Measurements from ENCODE around the gene F5. TPM values are rescaled to one million over a fixed set of nuclear protein-coding genes. Genes with fewer than 3 reads are reported as not detected.

Gene F5
- total RNA-seq, 5 donors from 2014 or later (not counting 1 experiment from before 2014, with no cell fraction given): 4.2 to 9.7 (median 8.5) TPM

Other genes starting within 250 kb of the F5 start
- 10 to 100 TPM in 3 of 5 donors, 1 to 10 TPM in 2; 7.4 to 14.4 (median 11.5) TPM for gene NME7, start 218.7 kb downstream of the F5 start, total RNA-seq
- 10 to 100 TPM; 11.4 to 16.6 (median 15.6) TPM for gene BLZF1, start 218.3 kb downstream of the F5 start, total RNA-seq
- gene CCDC181, start 159.0 kb downstream of the F5 start, total RNA-seq: not detected
- 1 to 10 TPM; 2.7 to 4.7 (median 3.8) TPM for gene SLC19A2, start 100.5 kb downstream of the F5 start, total RNA-seq
- gene SELP, start 43.6 kb upstream of the F5 start, total RNA-seq: 1 to 10 TPM; 1.3 to 3.4 (median 1.9) TPM
- gene SELL, start 125.1 kb upstream of the F5 start, total RNA-seq: 100 to 1,000 TPM; 305 to 461 (median 336) TPM
- not detected for gene SELE, start 147.6 kb upstream of the F5 start, total RNA-seq
- gene METTL18, start 208.4 kb upstream of the F5 start, total RNA-seq: 10 to 100 TPM in 3 of 5 donors, 1 to 10 TPM in 2; 3.9 to 16.5 (median 11.1) TPM